Anterior cingulate cortex (tissue), 58 donors: Measurements from ENCODE around the gene PARD3.

Experiments used
- DNase-seq, 58 donors: peaks; one replicate each; lab custom pipeline; 2025; lab: John Stamatoyannopoulos, UW

Gene PARD3

DNA sequence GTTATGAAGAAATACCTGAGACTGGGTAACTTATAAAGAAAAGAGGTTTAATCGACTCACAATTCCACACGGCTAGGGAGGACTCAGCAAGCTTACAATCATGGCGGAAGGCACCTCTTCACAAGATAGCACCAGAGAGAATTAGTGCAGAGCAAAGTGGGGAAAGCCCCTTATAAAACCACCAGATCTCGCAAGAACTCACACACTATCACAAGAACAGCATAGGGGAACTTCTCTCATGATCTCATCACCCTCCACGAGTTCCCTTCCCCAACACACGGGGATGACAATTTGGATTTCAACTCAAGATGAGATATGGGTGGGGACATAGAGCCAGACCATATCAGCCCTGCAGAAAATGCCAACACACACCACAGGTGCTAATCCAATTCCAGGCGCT lies 218.7 kb downstream of the PARD3 start:
- no peak for DNase-seq

DNA sequence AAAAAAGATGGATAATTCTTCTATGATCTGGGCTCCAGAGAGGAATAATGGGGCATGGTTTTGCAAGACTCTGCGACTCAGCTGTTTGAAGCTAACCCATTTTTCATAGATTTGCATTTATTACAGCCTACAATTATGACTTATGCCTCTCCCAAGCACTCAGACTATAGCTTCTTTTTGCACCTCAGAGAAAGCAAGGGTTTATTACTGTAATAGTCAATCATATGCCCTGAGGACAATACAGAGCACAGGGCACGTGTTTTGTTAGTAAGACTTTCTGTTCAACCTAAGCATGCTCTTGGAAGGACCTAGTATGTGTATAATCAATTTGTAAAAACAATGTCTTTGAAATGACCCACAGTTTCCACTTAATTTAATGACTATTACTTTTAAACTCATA lies 221.2 kb downstream of the PARD3 start:
- DNase-seq: no peak

DNA sequence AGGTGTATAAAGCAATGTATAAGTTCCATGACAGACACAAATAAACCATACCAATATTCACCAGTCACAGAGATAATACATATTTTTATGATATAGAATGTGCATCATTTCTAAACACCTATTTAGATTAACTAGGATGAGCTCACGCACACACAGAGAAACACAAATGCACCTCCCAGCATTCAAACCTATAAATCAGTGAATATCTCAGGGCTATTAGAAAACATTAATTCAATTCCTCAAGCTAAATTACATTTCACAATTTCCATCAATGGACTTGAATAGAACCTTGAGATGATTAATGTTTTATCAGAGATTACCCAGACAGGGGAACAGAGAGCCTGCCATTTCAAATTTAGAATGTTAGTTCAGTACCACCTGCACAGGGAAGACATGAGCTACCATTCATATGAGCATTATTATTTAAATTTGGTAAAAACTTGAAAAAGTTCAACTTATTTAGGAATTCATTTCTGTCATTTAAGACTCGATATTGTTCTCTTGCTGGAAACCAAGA lies 221.7 kb downstream of the PARD3 start:
- no peak for DNase-seq

DNA sequence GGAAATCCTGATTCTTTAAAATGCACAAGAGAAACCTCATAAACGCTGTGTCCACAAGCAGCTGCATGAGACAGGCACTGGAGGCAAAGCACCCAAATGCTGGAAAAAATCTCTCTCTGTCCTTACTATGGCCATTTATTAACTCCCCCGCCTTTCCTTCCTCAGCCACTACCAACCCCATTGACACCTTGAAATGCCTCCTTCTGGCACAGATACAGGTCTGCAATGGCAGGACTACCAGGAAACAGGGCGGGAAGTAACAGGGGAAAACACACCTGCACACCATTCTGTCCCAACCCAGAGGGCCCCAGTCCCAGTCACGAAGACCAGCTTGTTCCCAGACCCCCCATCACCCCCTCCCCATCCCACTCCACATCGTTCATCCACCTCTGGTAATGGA lies 224.3 kb downstream of the PARD3 start:
- no peak for DNase-seq

DNA sequence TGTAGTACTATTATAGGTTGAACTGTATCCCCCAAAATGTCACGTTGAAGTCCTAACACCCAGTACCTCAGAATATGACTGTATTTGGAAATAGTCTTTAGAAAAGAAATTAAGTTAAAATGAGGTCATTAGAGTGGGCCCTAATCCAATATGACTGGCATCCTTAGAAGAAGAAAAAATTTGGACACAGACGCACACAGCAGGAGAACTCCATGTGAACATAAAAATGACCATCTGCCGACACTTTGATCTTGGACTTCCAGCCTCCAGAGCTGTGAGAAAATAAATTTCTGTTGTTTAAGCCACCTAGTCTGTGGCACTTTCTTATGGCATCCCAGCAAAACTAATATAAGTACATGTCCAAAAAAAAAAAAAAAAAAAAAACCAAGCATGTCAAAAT lies 225.8 kb downstream of the PARD3 start:
- DNase-seq: no peak

DNA sequence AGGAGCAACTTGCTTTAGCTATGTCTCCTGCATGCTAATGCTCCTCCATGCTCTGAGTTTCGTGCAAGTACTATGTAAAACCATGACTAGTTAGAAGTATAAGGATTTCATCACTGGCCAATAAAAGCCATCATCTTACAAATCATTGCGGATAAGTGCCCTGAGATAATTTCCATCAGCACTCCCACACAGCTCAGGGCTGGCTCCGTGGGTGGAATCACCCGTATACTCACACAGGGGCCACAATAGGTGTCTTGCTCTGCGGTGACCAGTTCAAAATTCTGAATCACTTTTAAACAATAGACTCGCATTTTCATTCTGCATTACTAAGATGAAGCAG lies 227.4 kb downstream of the PARD3 start:
- DNase-seq: no peak

DNA sequence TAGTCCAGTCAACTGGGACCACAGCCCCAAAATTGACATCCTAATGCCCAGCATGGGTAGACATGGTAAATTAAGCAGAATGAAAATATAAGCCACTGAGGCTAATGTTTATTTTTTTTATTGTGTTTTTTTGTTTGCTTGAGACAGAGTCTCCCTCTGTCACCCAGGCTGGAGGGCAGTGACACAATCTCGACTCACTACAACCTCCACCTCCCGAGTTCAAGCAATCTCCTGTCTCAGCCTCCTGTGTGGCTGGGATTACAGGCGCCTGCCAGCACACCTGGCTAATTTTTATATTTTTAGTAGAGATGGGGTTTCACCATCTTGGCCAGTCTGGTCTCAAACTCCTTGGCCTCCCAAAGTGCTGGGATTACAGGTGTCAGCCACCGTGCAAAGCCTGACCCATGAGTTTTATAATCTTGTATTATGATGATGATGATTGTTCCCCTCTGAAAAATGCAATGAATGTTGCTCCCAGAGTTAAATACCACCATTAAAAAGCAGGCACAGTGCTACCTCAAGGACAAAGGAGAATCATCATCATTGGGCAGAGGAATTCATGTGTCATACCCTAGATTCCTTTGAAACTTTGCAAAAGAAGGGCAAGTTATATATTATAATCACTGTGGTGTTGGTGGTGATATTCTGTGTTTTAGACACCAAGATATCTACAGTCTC lies 228.0 kb downstream of the PARD3 start:
- no peak for DNase-seq

DNA sequence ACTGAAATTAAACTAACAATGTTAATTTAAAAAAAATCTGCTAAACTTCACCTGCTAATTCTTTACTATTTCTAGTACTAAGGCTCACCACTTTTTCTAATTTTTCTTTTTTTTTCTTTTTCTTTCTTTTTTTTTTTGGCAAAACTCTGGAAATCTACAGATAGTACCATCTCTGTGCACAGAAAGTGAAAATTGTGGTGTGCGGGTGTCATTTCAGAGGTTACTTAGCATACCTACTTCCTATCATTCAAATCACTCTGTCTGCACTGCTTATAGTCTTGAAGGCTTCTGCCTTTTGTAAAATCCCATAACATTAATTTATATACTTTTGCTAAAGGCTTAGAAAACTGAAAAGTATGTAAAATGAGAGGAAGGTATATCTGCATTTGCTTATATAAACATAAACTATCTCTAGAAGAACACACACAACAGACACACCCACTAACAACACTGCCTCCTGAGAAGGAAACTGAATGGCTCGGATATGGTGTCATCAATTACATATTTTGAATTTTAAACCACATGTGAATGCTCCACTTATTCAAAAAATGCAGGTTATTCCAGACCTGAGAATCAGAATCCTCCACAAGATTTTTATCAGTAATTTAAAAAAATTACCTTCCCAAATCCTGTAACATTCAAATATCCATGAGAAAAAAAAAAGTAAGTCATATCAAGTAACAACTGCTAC lies 229.5 kb downstream of the PARD3 start:
- no peak for DNase-seq

DNA sequence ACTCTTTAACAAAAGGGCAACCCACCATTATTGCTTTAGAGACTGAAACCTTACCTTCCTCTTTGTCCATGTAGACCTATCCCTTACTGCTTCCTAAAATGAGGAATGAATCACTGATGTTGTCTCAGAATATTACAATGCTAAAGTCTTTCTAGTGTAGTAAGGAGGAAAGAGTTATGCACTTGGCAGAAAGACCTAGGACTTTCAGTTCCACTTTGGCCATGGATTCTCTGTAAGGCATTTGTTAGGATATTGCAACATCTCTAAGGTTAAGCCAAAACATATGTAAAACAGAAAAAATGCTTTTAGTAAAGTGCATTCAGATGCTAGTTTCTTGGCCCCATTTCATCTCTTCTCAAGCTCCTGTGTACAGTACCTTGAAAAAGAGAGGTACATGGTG lies 230.9 kb downstream of the PARD3 start:
- DNase-seq: no peak

DNA sequence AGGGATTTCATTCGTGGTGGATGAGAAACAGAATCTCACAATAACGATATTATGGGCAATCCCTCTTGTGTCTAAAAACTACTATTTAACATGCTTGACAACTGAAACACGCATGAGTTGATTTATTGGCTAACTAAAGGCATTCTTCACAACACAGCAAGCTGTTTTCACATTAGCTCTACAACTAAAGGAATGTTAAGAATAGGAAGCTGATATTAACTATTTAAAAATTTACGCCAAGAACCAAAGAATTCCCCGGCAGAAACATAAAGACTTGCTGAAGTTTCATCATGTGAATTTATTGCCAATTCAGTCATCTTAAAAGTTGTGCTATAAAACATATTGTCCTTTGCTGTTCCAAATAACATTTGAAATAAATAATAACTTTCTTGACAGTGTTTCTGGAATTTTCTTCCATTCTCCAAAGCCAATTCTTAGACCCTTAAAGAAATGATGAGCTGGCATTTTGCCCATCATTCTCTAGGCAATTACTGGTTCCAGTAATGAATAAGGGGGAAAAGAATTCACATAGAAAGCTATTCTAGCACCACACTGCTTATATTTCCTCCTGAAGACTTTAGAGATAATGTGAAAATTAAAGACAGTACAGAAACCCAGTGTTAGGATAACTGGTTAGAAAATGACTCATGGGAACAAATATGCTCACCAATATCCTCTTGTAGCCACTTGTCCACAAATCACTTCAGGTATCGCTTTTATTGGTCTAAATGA lies 233.1 kb downstream of the PARD3 start:
- no peak for DNase-seq

DNA sequence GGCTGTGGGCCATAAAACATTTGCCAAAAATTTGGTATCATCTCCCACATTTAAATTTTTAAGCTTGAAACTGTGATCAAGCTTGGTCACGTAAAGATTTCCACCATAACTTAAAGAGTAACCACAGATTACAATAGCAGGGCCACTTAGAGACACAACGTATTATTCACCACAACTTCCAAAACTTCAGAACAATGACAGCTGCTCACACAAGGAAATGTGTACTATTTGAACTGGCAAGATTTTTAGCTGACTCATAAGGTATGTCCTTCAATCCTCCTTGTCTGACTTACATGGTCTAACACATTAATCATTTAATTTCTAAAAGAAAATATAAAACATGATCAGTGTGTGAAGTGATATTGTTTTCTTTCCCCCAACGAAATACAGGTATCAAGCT lies 234.5 kb downstream of the PARD3 start:
- no peak for DNase-seq

DNA sequence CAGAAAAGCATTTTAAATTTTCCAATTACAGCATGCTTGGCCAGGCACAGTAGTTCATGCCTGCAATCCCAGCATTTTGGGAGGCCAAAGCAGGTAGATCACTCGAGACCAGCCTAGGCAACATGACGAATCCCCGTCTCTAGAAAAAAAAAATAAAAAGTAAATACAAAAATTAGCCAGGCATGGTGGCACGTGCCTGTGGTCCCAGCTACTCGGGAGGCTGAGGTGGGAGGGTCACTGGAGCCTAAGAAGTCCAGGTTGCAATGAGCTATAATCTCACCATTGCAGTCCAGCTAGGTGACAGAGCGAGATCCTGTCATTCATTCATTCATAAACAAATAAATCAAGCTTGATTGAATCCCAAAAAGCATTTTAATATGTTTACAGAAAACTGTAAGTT lies 234.9 kb downstream of the PARD3 start:
- DNase-seq: no peak

DNA sequence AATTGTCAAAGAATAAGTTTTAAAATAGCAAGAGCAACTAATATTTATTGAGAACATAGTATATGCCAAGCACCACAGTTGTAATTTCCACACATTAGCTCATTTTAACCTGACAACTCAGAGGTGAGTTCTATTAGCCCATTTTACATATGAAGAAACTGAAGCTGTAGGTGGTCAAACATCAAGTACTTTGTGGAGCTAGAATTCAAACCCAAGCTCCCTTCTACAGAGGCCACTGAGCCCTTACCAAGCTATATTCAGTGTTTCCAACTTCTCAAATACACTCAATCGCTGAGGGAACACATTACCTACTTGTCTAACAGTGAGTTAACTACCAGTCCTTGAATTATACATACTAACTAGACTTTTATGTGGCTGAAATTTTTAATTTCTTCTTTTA lies 236.6 kb downstream of the PARD3 start:
- no peak for DNase-seq

DNA sequence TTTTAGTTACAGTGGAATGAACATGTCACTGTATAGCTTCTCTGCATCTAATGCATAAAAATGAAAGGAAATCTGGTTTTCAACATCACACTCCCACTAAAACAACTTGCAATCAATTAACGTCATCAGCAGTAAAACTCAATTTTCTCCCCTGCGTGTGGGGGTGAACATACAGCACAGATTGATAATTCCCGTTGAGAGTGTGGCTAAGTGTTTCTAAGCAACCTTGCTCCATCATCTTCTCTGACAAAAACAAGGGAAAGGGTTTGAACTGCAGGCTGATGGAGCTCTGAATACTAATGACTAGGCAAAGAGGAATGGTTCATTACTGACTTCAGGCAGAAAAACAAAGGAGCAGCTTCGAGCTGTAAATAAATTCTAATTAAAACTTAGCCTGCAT lies 238.3 kb downstream of the PARD3 start:
- peak in 2 of 58 donors; percentile 19 to 20 for DNase-seq

DNA sequence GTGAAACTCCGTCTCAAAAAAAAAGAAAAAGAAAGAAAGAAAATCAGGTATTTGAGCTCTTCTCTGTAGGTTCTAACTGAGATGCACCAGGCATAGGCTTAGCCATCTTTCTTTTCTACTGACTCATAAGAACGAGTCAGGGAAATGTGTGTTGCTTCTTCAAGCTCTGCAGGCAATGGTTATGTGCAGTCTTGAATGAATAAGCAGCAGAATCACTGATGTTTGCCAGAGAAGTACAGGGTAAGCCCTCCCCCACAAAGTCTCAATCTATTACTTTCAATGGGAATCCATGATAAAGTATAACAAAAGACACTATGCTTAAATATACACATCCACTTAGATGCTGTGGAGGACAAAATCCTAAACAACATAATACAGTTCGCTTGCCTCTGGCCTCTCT lies 239.2 kb downstream of the PARD3 start:
- DNase-seq: no peak

DNA sequence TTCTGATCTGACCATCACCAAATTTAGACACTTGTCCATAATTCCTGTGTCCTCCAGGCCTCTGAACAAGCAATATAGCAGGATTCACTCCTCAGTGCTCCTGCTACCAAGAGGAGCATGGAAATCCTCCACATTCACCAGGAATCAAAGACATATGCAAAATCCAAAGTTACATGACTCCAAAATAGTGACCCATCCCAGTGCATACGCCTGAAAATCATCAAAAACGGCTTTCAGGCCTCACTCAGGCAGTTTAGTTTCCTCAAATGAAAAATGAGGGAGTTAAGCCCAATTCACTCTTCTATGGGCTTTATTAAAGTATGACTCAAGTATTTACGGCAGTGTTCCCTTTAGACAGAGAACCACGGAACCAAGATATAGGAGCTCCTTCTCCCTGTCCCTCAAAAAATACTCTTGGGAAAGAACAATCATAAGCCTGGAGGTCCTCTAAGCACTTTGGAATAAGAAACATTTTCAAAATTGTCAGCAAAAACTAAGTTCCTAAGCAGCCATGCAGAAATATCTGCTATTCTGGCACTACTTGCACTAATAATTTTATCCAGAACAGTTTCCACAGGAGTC lies 240.7 kb downstream of the PARD3 start:
- DNase-seq: no peak

DNA sequence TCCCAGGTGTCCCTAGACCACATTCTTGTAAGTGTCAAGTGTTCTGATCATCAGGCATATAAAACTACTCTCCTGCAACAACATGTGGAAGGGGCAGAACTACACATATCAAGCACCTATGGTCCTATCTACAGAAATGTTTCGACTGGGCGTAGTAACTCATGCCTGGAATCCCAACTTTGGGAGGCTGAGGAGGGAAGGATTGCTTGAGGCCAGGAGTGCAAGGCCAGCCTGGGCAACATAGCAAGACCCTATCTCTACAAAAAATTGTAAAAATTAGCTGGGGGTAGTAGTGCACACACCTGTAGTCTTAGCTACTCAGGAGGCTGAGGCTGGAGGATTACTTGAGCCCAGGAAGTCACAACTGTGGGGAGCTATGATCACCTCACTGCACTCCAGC lies 244.2 kb downstream of the PARD3 start:
- DNase-seq: no peak

DNA sequence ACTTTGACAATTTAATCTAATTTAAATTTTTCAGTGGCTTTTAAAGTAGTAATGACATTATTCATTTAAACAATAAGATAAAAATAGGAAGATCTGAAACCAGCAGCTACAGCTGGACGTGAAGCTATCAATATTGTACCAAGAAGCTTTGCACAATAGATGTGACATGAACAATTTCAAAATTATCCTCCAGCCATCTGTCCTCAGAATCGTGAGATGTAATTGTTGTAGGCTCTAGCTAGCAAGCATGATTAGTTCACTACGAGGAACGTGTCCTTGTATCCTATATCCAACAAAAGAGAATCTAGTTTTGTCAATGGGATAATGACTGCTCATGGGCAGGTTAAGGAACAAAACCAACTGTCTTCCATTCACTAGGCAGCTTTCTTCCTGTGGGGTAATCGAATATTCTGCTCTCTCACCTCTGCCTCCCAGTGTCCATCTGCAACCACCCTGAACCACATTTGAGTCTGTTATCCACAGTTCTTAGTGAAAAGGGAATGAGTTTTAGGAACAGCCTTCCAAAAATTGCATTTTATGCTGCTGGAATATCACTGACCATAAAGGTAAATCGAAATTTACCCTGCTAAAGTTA lies 247.3 kb downstream of the PARD3 start:
- DNase-seq: no peak

DNA sequence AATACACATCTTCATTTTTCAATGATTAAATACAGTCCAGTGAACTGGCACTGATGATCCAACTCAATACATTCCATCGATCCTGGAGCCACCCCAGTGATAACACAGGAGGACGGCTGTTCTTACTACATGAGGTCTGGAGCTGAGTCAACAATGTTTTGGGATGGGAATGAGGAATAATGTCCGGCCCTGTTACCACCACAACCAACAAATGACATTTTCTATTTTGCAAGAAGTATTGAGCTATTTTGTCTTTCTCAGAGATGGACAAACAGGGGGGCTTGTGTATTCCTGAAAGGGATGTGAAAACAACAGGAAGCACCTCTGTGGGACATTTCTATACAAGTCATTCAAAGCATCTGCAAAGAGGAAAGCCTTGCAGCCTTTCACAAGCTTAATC lies 249.2 kb downstream of the PARD3 start:
- DNase-seq: no peak

DNA sequence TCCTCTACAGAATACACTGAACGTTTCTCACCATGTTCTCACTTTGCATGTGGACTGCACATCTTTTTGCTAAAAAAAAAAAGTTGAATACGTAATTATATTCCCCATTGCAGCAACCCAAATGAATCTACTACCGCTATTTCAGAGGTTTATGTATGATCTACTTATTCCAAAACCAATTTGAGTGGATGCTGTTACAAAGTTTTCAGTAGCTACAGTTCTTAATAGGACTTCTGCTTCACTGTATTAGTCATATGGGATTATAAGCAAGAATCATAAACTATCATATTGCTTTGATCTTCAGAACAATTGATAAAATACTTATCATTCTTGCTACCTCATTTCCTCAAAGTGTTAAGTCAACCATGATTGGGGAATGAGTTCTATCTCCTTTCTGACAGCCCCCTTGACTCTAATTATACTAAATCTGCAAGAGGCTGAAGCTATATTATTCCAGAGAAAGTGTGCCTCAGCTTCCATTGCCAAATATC lies 257.0 kb downstream of the PARD3 start:
- no peak for DNase-seq

DNA sequence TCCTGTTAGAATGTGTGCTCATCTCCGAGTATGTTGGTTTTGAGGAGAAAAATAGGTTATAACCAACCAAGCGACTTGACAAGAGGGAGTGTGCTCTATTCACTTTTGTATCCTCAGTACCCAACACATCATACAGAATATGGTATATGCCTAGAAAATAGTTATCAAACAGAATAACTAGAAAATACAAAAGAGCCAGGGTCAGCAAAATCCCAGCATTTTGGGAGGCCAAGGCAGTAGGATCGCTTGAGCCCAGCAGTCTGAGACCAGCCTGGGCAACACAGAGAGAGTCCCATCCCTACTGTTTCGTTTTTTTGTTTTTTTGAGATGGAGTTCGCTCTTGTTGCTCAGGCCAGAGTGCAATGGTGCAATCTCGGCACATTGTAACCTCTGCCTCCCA lies 257.9 kb downstream of the PARD3 start:
- DNase-seq: no peak
